WTC11 (cell line): ENCODE measurements around the gene SPTLC3. TPM values are rescaled to one million over a fixed set of nuclear protein-coding genes. Genes with fewer than 3 reads are reported as not detected.

ENCODE experiments used
- ATAC-seq: fragments of 200-7000 bp; cut with Tn5 transposase; 2 replicates; pipeline ENCODE4 v1.10.0; 2021; ENCODE audit warnings: mild to moderate bottlenecking, moderate library complexity
- CTCF ChIA-PET: fragments of 300-600 bp; sonication (Branson Sonifier 250); formaldehyde crosslinking; loops from one replicate; lab custom pipeline; 2021; ENCODE audit warnings: antibody characterized with exemption; lab: Charles Lee
- POLR2A ChIA-PET: fragments of 350-600 bp; sonication (Branson Sonifier 250); formaldehyde crosslinking; loops from one replicate; lab custom pipeline; 2021; ENCODE audit warnings: antibody characterized with exemption; lab: Charles Lee
- DNase-seq: peaks from one replicate; pipeline ENCODE4 v3.0.0; 2021; ENCODE audit warnings: low spot score
- H3K27ac Mint-ChIP-seq: 2 replicates; pipeline ENCODE4 v1.8.0; 2021; ENCODE audit warnings: mixed read lengths
- H3K27me3 Mint-ChIP-seq: 2 replicates; pipeline ENCODE4 v1.8.0; 2021; ENCODE audit warnings: low read depth, mild to moderate bottlenecking, moderate library complexity, mixed read lengths
- H3K36me3 Mint-ChIP-seq: 2 replicates; pipeline ENCODE4 v1.8.0; 2021; ENCODE audit warnings: mixed read lengths
- H3K4me1 Mint-ChIP-seq: 2 replicates; pipeline ENCODE4 v1.8.0; 2022; ENCODE audit warnings: mixed read lengths
- H3K4me3 Mint-ChIP-seq: 2 replicates; pipeline ENCODE4 v1.8.0; 2021; ENCODE audit warnings: mild to moderate bottlenecking, moderate library complexity, mixed read lengths
- H3K9me3 Mint-ChIP-seq: 2 replicates; pipeline ENCODE4 v1.8.0; 2021; ENCODE audit warnings: mixed read lengths
- ATF1 ChIP-seq: sonication (generic); formaldehyde crosslinking; IDR thresholded peaks from 2 replicates; pipeline ENCODE4 v1.8.1; 2023; ENCODE audit warnings: mild to moderate bottlenecking, moderate library complexity, missing genetic modification reagents
- HMGA2 ChIP-seq: fragments of 250-450 bp; sonication (Bioruptor Pico); IDR thresholded peaks from 2 replicates; pipeline ENCODE4 v1.4.0; 2021; ENCODE audit warnings: mild to moderate bottlenecking, moderate library complexity
- KAT7 ChIP-seq: sonication (generic); formaldehyde crosslinking; IDR thresholded peaks from 2 replicates; pipeline ENCODE4 v1.8.1; 2023; ENCODE audit warnings: missing genetic modification reagents, mild to moderate bottlenecking, borderline replicate concordance
- NFE2L1 ChIP-seq: sonication (generic); formaldehyde crosslinking; IDR thresholded peaks from 2 replicates; pipeline ENCODE4 v1.8.1; 2023; ENCODE audit warnings: missing genetic modification reagents
- RORB ChIP-seq: fragments of 250-450 bp; sonication (Bioruptor Pico); IDR thresholded peaks from 2 replicates; pipeline ENCODE4 v1.9.0; 2021; ENCODE audit warnings: mild to moderate bottlenecking
- SOX15 ChIP-seq: fragments of 250-450 bp; sonication (Bioruptor Pico); IDR thresholded peaks from 2 replicates; pipeline ENCODE4 v1.9.0; 2021; ENCODE audit warnings: mild to moderate bottlenecking
- ZNF263 ChIP-seq: sonication (generic); formaldehyde crosslinking; IDR thresholded peaks from 2 replicates; pipeline ENCODE4 v1.8.1; 2022; ENCODE audit warnings: low read depth, mild to moderate bottlenecking, moderate library complexity, missing genetic modification reagents
- total RNA-seq: library from RNA; stranded (reverse); gene quantifications from 3 replicates; pipeline ENCODE4 v1.2.3, GENCODE V29; 2021
- TF ChIP-seq, protein P1 (sequence below): sonication (generic); formaldehyde crosslinking; IDR thresholded peaks from 2 replicates; pipeline ENCODE4 v1.8.0; 2023; ENCODE audit warnings: missing genetic modification reagents, mild to moderate bottlenecking, borderline replicate concordance
- TF ChIP-seq, protein P2 (sequence below): sonication (generic); formaldehyde crosslinking; IDR thresholded peaks from 2 replicates; pipeline ENCODE4 v1.8.1; 2022; ENCODE audit warnings: mild to moderate bottlenecking, missing genetic modification reagents, moderate library complexity, borderline replicate concordance
- TF ChIP-seq, protein P3 (sequence below): fragments of 250-450 bp; sonication (Bioruptor Pico); IDR thresholded peaks from 2 replicates; pipeline ENCODE4 v1.9.0; 2021; ENCODE audit warnings: mild to moderate bottlenecking
- TF ChIP-seq, protein P4 (sequence below): sonication (generic); formaldehyde crosslinking; IDR thresholded peaks from 2 replicates; pipeline ENCODE4 v1.8.0; 2022; ENCODE audit warnings: mild to moderate bottlenecking, missing genetic modification reagents

SPTLC3 gene
- total RNA-seq, 1 experiment from 2014 or later, result 0.13 TPM

DNA sequence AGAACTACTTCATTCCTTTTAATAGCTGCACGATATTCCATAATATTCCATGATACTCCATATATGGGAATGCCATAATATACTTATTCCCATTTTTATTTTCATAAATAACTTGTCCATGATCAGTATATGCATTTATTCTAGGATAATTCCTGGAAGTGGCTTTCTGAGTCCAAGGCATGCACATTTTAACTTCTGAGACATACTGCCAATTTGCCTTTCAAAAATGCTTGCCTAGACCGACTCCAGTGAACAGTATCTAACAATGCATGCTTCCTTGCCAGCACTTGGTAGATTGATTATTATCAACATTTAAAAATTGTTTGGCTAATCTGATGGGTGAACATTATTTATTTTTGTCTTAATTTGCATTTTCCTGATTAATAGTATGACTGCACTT is 54.0 kb downstream of the SPTLC3 start (continued):
- TF ChIP-seq, protein P1, sequence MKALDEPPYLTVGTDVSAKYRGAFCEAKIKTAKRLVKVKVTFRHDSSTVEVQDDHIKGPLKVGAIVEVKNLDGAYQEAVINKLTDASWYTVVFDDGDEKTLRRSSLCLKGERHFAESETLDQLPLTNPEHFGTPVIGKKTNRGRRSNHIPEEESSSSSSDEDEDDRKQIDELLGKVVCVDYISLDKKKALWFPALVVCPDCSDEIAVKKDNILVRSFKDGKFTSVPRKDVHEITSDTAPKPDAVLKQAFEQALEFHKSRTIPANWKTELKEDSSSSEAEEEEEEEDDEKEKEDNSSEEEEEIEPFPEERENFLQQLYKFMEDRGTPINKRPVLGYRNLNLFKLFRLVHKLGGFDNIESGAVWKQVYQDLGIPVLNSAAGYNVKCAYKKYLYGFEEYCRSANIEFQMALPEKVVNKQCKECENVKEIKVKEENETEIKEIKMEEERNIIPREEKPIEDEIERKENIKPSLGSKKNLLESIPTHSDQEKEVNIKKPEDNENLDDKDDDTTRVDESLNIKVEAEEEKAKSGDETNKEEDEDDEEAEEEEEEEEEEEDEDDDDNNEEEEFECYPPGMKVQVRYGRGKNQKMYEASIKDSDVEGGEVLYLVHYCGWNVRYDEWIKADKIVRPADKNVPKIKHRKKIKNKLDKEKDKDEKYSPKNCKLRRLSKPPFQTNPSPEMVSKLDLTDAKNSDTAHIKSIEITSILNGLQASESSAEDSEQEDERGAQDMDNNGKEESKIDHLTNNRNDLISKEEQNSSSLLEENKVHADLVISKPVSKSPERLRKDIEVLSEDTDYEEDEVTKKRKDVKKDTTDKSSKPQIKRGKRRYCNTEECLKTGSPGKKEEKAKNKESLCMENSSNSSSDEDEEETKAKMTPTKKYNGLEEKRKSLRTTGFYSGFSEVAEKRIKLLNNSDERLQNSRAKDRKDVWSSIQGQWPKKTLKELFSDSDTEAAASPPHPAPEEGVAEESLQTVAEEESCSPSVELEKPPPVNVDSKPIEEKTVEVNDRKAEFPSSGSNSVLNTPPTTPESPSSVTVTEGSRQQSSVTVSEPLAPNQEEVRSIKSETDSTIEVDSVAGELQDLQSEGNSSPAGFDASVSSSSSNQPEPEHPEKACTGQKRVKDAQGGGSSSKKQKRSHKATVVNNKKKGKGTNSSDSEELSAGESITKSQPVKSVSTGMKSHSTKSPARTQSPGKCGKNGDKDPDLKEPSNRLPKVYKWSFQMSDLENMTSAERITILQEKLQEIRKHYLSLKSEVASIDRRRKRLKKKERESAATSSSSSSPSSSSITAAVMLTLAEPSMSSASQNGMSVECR (CRISPR knock-in tag), result no peak

DNA sequence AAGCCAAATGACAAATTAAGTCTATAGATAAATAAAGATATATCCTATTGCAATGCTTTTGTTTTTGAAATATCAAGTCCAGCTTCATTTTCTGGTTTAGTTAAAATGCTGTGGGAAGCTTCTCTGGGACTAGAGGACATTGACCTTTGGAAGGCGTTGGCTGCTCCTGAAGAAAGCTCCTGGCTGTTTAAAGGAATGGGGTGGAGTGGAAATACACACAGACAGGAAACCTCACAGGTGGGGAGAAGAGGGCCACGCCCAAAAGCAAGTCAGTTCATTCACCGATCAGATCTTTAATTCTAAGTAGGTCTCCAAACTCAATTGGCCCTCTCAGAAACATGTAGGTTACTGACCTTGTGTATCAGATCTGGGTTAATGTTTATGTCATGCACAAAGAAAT is 59.6 kb downstream of the SPTLC3 start:
- Mint-ChIP-seq H3K4me1 (peaks cover 3% of the 10 kb centered on the region; the same call in 1 of the 2 replicates), H3K36me3 (no peaks in the 10 kb centered on the region), H3K9me3 (peaks cover 19% of the 10 kb centered on the region), H3K27ac (no peak overlapping the region), H3K4me3 (no peak overlapping the region), H3K27me3 (no peaks in the 10 kb centered on the region)
- DNase-seq, result no peak
- no peak for ATAC-seq
- no peak for TF ChIP-seq KAT7 (CRISPR knock-in tag)
- TF ChIP-seq SOX15, result no peak
- no peak for TF ChIP-seq RORB (CRISPR knock-in tag)
- TF ChIP-seq HMGA2, result no peak
- POLR2A ChIA-PET, result no interaction called here
- CTCF ChIA-PET, result no interaction called here

DNA sequence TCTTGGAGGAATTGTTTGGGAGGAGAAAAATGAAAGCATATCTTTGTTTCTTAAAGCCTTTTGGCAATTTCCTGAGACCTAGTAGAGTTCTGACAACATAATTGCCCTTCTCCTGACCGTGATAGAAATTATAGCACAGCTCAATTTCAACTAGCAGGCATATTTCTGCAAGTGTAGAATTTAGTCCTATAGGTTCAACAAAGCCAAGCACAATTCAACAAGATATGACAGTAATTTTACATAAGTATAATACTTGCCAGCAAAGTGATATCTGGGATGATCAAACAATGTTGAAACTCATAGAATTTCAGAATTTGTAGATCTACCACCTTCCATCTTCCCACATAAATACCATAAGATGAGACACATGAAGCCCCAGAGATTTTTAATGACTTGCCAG is 73.1 kb downstream of the SPTLC3 start:
- TF ChIP-seq, protein P2, sequence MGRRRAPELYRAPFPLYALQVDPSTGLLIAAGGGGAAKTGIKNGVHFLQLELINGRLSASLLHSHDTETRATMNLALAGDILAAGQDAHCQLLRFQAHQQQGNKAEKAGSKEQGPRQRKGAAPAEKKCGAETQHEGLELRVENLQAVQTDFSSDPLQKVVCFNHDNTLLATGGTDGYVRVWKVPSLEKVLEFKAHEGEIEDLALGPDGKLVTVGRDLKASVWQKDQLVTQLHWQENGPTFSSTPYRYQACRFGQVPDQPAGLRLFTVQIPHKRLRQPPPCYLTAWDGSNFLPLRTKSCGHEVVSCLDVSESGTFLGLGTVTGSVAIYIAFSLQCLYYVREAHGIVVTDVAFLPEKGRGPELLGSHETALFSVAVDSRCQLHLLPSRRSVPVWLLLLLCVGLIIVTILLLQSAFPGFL (CRISPR knock-in tag), result no peak
- TF ChIP-seq ZNF263 (CRISPR knock-in tag) (no peak), NFE2L1 (CRISPR knock-in tag) (no peak)
- Mint-ChIP-seq H3K4me1 (no peaks in the 10 kb centered on the region), H3K27me3 (no peaks in the 10 kb centered on the region), H3K36me3 (no peaks in the 10 kb centered on the region), H3K9me3 (no peaks in the 10 kb centered on the region), H3K4me3 (no peak overlapping the region), H3K27ac (no peak overlapping the region)
- no peak for ATAC-seq
- POLR2A ChIA-PET, result no interaction called here
- CTCF ChIA-PET, result no interaction called here
- no peak for DNase-seq

DNA sequence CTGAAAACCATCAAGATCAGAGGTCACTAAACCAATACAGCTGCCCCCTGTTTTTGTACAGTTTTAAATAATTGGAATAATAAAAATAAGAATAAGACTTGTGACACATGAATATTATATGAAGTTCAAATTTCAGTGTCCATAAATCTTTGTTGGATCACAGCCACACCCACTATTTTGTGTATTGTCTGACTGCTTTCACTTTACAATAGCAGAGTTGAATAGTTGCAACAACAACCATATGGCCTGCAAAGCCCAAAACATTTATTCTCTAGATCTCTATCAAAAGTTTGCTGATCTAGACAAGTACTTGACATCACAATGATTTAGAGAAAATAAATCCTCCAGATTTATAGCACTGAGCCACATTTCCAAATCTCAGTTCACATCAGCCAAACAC is 73.6 kb downstream of the SPTLC3 start:
- TF ChIP-seq ATF1 (CRISPR knock-in tag), result no peak
- TF ChIP-seq HMGA2, result no peak
- TF ChIP-seq, protein P3, sequence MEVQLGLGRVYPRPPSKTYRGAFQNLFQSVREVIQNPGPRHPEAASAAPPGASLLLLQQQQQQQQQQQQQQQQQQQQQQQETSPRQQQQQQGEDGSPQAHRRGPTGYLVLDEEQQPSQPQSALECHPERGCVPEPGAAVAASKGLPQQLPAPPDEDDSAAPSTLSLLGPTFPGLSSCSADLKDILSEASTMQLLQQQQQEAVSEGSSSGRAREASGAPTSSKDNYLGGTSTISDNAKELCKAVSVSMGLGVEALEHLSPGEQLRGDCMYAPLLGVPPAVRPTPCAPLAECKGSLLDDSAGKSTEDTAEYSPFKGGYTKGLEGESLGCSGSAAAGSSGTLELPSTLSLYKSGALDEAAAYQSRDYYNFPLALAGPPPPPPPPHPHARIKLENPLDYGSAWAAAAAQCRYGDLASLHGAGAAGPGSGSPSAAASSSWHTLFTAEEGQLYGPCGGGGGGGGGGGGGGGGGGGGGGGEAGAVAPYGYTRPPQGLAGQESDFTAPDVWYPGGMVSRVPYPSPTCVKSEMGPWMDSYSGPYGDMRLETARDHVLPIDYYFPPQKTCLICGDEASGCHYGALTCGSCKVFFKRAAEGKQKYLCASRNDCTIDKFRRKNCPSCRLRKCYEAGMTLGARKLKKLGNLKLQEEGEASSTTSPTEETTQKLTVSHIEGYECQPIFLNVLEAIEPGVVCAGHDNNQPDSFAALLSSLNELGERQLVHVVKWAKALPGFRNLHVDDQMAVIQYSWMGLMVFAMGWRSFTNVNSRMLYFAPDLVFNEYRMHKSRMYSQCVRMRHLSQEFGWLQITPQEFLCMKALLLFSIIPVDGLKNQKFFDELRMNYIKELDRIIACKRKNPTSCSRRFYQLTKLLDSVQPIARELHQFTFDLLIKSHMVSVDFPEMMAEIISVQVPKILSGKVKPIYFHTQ (CRISPR knock-in tag), result no peak
- TF ChIP-seq, protein P4, sequence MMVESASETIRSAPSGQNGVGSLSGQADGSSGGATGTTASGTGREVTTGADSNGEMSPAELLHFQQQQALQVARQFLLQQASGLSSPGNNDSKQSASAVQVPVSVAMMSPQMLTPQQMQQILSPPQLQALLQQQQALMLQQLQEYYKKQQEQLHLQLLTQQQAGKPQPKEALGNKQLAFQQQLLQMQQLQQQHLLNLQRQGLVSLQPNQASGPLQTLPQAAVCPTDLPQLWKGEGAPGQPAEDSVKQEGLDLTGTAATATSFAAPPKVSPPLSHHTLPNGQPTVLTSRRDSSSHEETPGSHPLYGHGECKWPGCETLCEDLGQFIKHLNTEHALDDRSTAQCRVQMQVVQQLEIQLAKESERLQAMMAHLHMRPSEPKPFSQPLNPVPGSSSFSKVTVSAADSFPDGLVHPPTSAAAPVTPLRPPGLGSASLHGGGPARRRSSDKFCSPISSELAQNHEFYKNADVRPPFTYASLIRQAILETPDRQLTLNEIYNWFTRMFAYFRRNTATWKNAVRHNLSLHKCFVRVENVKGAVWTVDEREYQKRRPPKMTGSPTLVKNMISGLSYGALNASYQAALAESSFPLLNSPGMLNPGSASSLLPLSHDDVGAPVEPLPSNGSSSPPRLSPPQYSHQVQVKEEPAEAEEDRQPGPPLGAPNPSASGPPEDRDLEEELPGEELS (CRISPR knock-in tag), result no peak
- TF ChIP-seq, all 79 proteins: peak for 0
- Mint-ChIP-seq H3K4me3 (no peak overlapping the region), H3K27me3 (no peaks in the 10 kb centered on the region), H3K36me3 (no peaks in the 10 kb centered on the region), H3K4me1 (no peaks in the 10 kb centered on the region), H3K9me3 (no peaks in the 10 kb centered on the region), H3K27ac (no peak overlapping the region)
- ChIA-PET POLR2A (no interaction called here), CTCF (no interaction called here)
- no peak for DNase-seq
- ATAC-seq, result no peak
